Measurements from ENCODE around the gene UBE3C. TPM values are rescaled to one million over a fixed set of nuclear protein-coding genes. Genes with fewer than 3 reads are reported as not detected.
A peak's percentile ranks its signal among the peaks of the same experiment; 100 is the strongest.

UBE3C gene
- 10 to 100 TPM; 35.8 to 35.9 TPM for total RNA-seq

DNA sequence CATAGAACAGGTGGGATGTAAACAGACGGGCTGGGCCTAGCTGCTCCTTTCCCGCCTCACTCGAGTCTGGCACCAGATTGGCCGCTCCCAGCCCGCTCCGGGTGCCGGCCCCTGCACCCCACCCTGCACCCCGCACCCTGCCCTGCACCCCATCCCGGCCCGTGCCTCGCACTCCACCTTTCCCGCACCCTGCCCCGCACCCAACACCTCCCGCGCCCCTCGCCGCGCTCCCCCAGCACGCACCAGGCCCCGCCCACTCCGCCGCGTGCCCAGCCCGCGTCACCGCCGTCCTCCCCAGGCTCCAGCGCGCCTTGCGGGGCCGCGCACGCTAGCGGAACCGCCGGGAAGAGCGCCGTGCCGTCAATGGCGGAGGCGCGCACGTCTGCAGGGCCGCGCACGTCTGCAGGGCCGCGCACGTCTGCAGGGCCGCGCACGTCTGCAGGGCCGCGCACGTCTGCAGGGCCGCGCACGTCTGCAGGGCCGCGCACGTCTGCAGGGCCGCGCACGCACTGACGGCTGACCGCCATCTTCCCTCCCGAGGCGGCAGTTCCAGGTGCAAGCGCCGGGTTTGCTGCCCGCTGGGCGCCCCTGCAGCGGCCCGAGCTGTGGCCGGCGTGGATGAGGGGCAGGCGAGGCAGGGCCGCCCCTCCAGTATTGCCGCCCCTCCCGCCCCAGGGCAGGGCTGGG, at the start of gene UBE3C:
UBE3C (plus strand) TSS at position 503 of the 687 bp plus-strand sequence. CDS start 347 bp downstream, outside the sequence.
- TF ChIP-seq, protein P1, sequence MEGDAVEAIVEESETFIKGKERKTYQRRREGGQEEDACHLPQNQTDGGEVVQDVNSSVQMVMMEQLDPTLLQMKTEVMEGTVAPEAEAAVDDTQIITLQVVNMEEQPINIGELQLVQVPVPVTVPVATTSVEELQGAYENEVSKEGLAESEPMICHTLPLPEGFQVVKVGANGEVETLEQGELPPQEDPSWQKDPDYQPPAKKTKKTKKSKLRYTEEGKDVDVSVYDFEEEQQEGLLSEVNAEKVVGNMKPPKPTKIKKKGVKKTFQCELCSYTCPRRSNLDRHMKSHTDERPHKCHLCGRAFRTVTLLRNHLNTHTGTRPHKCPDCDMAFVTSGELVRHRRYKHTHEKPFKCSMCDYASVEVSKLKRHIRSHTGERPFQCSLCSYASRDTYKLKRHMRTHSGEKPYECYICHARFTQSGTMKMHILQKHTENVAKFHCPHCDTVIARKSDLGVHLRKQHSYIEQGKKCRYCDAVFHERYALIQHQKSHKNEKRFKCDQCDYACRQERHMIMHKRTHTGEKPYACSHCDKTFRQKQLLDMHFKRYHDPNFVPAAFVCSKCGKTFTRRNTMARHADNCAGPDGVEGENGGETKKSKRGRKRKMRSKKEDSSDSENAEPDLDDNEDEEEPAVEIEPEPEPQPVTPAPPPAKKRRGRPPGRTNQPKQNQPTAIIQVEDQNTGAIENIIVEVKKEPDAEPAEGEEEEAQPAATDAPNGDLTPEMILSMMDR (IDR thresholded peaks at IDR 0.05), result peak in 2 of 7 experiments; percentile 11 to 26
- peak; percentile 34 to 79 (median 53) for TF ChIP-seq POLR2A (IDR thresholded peaks at IDR 0.05)
- H3K9me3 ChIP-seq, result no peaks in the 10 kb centered on the region
- no peaks in the 10 kb centered on the region for H3K36me3 ChIP-seq (replicated peaks in 1 of 2; ENCODE audit: insufficient read depth in 1 of 2, low read depth in 2 of 2)
- 0 to 1% methylated on average over 1 to 50 of the region's 80 CpGs for WGBS, 2 donors
- peaks cover 47% of the 10 kb centered on the region for H3K4me1 ChIP-seq
- no peaks in the 10 kb centered on the region for H3K27me3 ChIP-seq
- intact Hi-C loops (cut with DNase I), result loop anchor here (10.0 kb wide), 1 partner anchor 134 kb away; no protein-coding TSS in a partner anchor
- DNase-seq, result peak; percentile 88 to 92 (median 90)
- peak within 1 kb of the TSS; percentile 35 to 86 for H3K4me3 ChIP-seq
- peak within 1 kb of the TSS; percentile 88 to 97 (median 94) for H3K27ac ChIP-seq
- ATAC-seq, result peak; percentile 94

DNA sequence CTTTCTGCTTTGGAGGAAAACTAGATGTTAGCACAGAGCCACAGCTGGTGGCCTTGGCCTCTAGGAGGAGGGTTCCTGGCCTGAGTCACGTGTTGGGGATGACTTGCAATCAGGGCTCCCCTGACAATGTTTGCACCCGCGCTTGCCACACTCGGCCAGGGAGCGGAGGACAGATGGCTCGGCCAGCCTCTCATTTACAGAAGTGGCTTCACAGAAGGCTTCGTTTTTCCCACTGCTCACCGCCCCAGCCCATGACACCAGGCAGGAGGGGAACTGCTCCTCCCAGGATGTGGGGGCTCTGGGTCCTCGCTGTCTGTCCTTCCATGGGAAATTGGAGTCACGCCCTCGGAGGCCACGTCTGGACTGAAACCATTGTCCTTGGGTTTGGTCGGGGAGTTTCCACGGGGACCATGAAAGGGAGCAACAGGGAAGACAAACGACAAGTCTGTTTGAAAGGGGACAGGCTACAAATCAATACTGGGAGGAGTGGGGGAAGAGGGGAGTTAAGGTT, 49.6 kb upstream of the UBE3C start:
- WGBS, 2 donors, result 31 to 48% methylated on average over 11 to 15 of the region's 15 CpGs
- ATAC-seq (no peak), DNase-seq (no peak)
- no peak overlapping the region for H3K27ac ChIP-seq
- H3K9me3 ChIP-seq, result no peaks in the 10 kb centered on the region
- H3K4me1 ChIP-seq, result no peaks in the 10 kb centered on the region
- TF ChIP-seq, protein P1 (IDR thresholded peaks at IDR 0.05), result no peak
- TF ChIP-seq POLR2A (IDR thresholded peaks at IDR 0.05), result no peak
- H3K27me3 ChIP-seq, result no peaks in the 10 kb centered on the region
- intact Hi-C loops (cut with DNase I), result no loop called here
- H3K36me3 ChIP-seq (replicated peaks in 1 of 2; ENCODE audit: insufficient read depth in 1 of 2, low read depth in 2 of 2), result no peaks in the 10 kb centered on the region
- H3K4me3 ChIP-seq, result no peak overlapping the region

DNA sequence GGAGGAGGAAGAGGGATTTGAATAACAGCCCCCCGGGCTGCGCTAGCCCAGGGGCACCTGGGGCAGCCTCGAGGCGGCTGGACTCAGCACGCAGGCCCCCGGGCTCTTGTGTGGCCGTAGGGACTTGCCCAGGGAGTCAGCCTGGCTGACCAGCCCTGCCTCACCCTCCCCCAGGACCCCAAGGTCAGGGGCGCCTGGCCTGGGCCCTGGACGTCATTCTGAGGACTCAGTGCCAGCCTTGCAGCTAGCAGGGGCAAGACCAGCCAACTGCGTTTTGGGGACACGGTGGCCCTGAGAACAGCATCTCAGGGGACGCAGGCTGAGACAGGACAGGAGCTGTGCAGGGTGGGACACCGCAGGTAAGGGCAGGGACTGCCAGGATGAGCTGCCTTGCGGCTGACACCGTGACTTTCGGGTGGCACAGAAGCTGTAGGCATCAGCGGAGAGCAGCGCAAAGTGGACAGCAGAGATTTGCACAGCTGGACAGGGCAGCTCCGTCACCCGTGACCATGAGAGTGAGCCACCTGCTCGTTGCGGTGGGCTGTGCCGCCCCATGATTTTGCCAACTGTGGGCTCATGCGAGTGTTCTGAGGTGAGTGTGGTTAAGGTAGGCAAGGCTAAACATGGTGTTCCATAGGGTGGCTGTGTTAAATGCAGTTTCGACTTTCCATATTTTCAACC, 48.1 kb upstream of the UBE3C start:
- no peaks in the 10 kb centered on the region for H3K4me1 ChIP-seq
- H3K9me3 ChIP-seq, result no peaks in the 10 kb centered on the region
- H3K36me3 ChIP-seq (replicated peaks in 1 of 2; ENCODE audit: insufficient read depth in 1 of 2, low read depth in 2 of 2), result no peaks in the 10 kb centered on the region
- no peak overlapping the region for H3K4me3 ChIP-seq
- intact Hi-C loops (cut with DNase I), result no loop called here
- H3K27me3 ChIP-seq, result no peaks in the 10 kb centered on the region
- TF ChIP-seq, protein P1 (IDR thresholded peaks at IDR 0.05), result no peak
- no peak for TF ChIP-seq POLR2A (IDR thresholded peaks at IDR 0.05)
- no peak for DNase-seq
- 68 to 79% methylated on average over 7 to 25 of the region's 25 CpGs for WGBS, 2 donors
- ATAC-seq, result no peak
- no peak overlapping the region for H3K27ac ChIP-seq

DNA sequence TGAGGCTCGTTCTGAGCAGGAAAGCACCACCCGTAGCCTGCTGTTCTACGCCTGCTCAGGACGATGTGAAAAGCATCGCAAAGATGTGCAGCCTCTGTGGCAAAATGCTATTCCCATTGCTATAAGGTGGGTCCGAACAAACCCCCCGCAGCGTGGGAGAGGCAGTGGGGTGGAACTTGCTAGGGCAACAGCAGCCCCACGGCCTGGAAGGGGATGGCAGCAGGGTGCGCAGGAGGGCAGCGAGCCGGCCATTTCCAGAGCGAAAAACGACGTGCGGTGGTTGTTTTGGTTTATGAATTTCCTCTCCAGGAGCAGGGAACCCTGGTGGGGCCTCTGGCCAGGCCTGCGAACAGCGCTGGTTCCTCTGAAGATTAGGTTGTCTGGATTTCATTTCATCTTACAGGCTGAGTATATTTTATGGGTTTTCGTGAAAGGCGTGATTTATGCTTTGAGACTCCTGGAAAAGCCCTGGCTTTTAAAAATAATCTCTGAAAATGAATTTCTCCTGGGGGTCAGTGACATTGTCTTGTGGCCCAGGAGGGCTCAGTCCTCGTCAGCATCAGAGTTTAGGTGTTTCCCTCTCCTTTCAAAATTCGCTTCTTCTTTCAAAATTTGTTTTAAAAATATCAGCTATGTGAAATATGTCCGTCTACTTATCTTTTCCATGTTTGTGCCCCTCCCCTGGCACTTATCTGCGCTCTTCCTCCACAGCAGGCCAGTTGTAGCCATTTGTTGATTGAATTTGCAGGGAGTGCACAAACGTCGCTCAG, 42.3 kb upstream of the UBE3C start:
- DNase-seq (no peak), ATAC-seq (no peak)
- Histone ChIP-seq H3K27ac (no peak overlapping the region), H3K27me3 (no peaks in the 10 kb centered on the region), H3K9me3 (no peaks in the 10 kb centered on the region), H3K4me1 (no peaks in the 10 kb centered on the region), H3K4me3 (no peak overlapping the region), H3K36me3 (replicated peaks in 1 of 2; ENCODE audit: insufficient read depth in 1 of 2, low read depth in 2 of 2) (no peaks in the 10 kb centered on the region)
- intact Hi-C loops (cut with DNase I), result no loop called here
- 67 to 75% methylated on average over 21 to 26 of the region's 26 CpGs for WGBS, 2 donors
- TF ChIP-seq POLR2A (IDR thresholded peaks at IDR 0.05), result no peak
- TF ChIP-seq, protein P1 (IDR thresholded peaks at IDR 0.05), result no peak
